Activated CD4-positive, alpha-beta T cell treated with anti-CD3 and anti-CD28 coated beads for 48 hours (primary cell): Measurements from ENCODE around the gene KRTAP19-8.

Experiments
- DNase-seq: peaks from one replicate; pipeline ENCODE4 v3.0.0-alpha.2; 2020

KRTAP19-8 gene

DNA sequence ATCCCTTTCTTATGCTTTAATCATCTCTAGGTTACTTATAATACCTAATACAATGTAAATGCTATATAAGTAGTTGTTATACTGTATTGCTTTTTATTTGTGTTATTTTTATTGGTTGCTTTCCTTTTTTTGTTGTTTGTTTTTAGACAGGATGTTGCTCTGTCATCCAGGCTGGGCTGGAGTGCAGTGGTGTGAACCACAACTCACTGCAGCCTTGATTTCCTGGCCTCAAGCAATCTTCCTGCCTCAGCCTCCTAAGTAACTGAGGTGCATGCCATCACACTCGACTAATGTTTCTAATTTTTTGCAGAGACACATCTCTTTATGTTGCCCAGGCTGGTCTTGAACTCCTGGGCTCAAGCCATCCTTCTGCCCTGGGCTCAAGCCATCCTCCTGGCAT is 26.9 kb downstream of the KRTAP19-8 start:
- no peak for DNase-seq

DNA sequence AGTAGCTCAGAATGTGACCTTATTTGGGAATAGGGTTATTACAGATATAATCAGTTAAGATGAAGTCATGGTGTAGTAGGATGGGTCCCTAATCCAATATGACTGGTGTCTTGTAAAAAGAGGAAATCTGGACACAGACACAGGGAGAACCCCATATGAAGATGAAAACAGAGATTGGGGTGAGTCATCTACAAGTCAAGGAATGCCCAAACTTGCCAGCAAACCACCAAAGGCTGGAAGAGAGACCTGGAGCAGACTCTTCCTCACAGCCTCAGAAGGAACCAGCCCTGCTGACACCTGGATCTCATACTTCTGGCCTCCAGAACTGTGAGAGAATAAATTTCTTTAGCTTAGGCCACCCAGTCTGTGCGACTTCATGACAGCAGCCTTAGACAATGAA is 29.9 kb downstream of the KRTAP19-8 start:
- DNase-seq, result no peak

DNA sequence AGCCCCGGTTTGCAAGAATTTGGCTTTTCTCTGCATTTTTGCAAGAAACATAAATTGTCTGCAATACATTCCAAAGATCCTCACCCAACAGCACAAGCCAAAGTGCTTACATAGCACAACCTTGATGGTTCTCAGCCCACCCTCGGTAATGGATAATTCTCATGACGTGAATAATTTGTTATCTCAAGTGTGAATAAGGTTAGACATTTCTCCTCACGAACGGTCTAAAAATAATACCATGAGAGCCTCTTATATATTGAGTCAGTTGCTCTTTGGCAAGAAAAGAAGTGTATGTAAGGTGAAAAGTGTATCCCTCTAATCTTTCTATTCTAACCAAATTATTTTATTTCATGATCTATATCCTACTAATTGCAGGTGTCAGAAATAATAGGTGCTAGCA is 33.3 kb downstream of the KRTAP19-8 start:
- no peak for DNase-seq

DNA sequence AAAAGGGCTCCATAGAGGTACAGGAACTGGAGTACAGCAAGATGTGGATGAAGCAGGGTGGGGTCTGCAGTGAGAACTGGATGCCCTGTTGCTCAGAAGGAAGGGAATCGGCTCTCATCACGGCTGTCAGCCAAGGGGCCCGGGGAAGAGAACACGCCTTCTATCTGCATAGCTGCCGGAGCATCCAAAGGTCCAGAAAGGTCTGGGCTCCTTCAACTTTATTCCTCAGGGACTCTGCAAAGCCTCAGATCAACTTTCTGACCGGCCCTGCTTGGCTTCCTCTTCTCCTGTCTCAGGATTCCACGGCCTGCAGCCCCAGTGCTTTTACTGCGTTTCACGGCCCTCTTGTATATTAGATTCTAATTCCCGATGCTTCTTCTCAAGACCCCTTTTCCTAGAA is 34.8 kb downstream of the KRTAP19-8 start:
- no peak for DNase-seq

DNA sequence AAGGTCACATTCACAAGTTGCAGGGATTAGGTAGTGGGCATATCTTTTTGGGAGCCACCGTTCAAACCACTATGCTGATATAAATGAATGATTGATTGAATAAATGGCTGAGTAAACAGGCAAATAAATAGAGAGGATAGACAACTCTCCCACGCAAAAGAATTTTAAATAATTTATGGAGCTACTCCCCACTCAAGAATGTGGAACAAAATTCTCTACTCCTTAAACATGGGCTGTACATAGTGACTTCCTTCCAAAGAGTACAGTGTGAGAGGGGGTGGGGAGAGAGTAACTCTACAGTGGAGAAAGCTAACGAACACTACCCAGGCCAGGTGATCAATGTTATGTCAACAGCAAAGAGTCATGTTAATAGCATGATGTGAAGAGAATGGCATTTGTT is 40.7 kb downstream of the KRTAP19-8 start:
- DNase-seq, result no peak

DNA sequence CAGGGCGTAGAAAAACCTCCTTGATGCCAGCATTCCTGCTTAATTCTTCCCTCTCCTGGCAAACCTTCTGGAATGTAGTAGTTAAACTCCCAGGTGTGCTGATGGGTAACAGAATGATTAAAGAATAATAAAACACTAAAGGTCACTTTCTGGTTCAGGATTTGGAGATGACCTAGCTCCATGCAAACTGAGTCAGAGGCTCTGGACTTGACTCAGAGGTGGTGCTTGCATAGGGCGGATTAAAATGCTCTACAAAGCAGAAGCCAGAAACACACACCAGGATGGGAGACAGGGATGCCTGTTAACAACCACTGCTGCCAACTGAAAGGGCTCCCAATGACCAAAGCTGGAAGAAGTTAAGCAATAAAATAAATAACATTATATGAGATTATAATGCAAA is 41.5 kb downstream of the KRTAP19-8 start:
- no peak for DNase-seq

DNA sequence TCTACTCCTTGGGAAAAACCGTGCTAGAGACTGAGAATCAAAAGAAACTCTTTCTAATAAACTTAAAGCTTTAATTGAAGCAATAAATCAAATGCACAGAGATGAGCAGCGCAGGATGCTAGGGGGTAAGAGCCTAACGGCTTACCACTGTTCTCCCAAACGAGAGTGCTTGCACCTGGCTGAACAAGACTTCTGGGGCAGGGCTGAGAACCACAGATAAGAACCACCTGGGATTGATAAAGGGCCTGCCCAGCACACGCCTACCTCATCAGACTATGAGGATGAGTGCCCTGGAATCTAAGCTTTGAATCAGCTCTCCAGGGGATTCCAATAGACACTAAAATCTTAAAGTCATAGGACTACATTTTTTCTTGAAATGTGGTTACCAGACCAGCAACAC is 43.3 kb downstream of the KRTAP19-8 start:
- DNase-seq, result no peak

DNA sequence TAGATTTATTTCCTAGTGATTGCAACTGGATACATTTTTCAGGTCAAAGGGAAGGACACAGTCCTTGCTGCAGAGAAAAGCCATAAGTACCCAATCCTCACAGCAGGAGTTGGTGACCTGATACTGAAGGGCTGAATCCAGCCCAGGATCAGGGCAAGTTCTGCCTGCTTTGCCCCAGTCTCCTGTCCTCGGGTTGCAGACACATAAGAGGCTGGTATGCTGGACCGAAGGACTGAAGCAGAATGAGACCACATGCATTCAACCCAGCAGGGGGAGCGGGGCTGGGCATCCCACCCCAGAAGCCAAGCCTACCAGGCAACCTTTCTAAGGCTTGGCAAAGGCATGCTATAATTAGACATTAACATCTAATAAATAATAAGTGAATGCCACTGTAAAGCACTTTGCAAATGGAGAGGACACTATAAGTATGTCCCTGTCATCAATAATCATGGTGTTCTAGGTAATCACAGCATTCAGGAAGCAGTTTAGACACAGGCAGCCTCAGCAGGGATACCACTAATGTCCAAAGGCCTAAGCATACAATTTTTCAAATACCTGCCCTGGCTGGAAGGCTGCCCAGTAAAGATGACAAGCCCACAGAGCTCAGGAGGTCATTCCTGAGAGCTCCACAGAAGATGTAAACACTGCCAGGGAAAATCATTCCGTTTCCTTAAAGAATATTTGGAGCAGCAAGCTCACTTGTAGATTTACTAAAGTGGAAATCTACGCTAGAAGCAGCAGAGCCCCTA is 47.6 kb downstream of the KRTAP19-8 start:
- no peak for DNase-seq

DNA sequence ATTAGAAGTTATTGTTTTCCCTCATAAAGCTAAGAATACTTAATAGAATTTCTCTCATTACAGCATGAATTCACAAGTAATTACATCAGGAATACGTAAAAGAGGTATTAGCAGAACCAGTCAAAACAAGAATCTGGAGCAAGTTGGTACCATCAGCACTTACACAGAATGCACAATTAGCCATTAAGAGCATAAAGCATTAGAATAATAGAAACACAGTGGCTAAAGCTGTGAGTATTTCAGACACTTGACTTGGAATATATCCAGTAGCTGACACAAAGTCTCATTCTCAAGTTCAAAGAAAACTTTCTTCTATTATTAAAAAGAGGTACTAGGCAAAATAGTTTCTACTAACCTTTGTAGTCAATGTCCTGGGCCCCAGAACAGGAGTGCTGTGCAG is 49.6 kb downstream of the KRTAP19-8 start:
- no peak for DNase-seq
